GM18909 (cell line): ENCODE measurements around the gene GOLT1B.

Source experiments
- ATAC-seq: cut with Tn5 transposase; IDR thresholded peaks from one replicate; pipeline ENCODE4 v1.9.1; 2021; ENCODE audit warnings: mild to moderate bottlenecking; ENCODE audit not compliant: unreplicated experiment, poor library complexity

GOLT1B gene

GRCh38 chr12:21518451-21518850 is 16.9 kb downstream of the GOLT1B start:
- ATAC-seq = no peak

GRCh38 chr12:21521541-21521940 is 20.0 kb downstream of the GOLT1B start:
- ATAC-seq = no peak

- ATAC-seq = no peak
Measured at GRCh38 chr12:21523148-21523547, 21.6 kb downstream of the GOLT1B start.

GRCh38 chr12:21526053-21526452 is 24.5 kb downstream of the GOLT1B start, which contains the start of gene SPX:
TSS of gene SPX (plus strand) at chr12:21526296. CDS start at chr12:21526473, 177 bp downstream.
- ATAC-seq = no peak

GRCh38 chr12:21526721-21527345 is 25.2 kb downstream of the GOLT1B start:
- no peak for ATAC-seq

GRCh38 chr12:21527451-21528180 is 26.0 kb downstream of the GOLT1B start:
- peak; percentile 98 for ATAC-seq

GRCh38 chr12:21528953-21529352 is 27.4 kb downstream of the GOLT1B start:
- no peak for ATAC-seq

GRCh38 chr12:21529456-21529855 is 27.9 kb downstream of the GOLT1B start:
- no peak for ATAC-seq

GRCh38 chr12:21538061-21538653 is 36.6 kb downstream of the GOLT1B start:
- ATAC-seq = no peak

- ATAC-seq = no peak
Measured at GRCh38 chr12:21539797-21540196, 38.2 kb downstream of the GOLT1B start.

- ATAC-seq = no peak
Measured at GRCh38 chr12:21541773-21542172, 40.2 kb downstream of the GOLT1B start.

- ATAC-seq = no peak
Measured at GRCh38 chr12:21542403-21542802, 40.8 kb downstream of the GOLT1B start.

- no peak for ATAC-seq
Measured at GRCh38 chr12:21543151-21543550, 41.6 kb downstream of the GOLT1B start.

- ATAC-seq = no peak
Measured at GRCh38 chr12:21545557-21545956, 44.0 kb downstream of the GOLT1B start.

- no peak for ATAC-seq
Measured at GRCh38 chr12:21546716-21547115, 45.1 kb downstream of the GOLT1B start.

- no peak for ATAC-seq
Measured at GRCh38 chr12:21547437-21547836, 45.8 kb downstream of the GOLT1B start.

- ATAC-seq = no peak
Measured at GRCh38 chr12:21551841-21552465, 50.4 kb downstream of the GOLT1B start.

- ATAC-seq = no peak
Measured at GRCh38 chr12:21552635-21553328, 51.2 kb downstream of the GOLT1B start.

GRCh38 chr12:21553329-21553675 is 51.7 kb downstream of the GOLT1B start:
- ATAC-seq = no peak

GRCh38 chr12:21558100-21558679 is 56.6 kb downstream of the GOLT1B start:
- ATAC-seq = no peak
